Measurements from ENCODE around the gene UPF3B.
"Not testable (repeated sequence)": the region's sequence is repeated elsewhere in the genome, so short reads cannot be mapped to it uniquely, and the experiment has no call there.

UPF3B gene

GRCh38 chrX:119852382-119853353 lies at the start of gene UPF3B:
Gene UPF3B (minus strand): TSS chrX:119852963. CDS start chrX:119852928, 35 bp downstream.
- peak; percentile 74 to 85 for DNase-seq (ENCODE audit: low read depth in 1 of 2, low spot score in 1 of 2)

GRCh38 chrX:119900976-119901375 lies 48.2 kb upstream of the UPF3B start:
- DNase-seq (ENCODE audit: low read depth in 1 of 2, low spot score in 1 of 2) = no peak

- DNase-seq (ENCODE audit: low read depth in 1 of 2, low spot score in 1 of 2) = no peak
Measured at GRCh38 chrX:119899125-119899524, 46.4 kb upstream of the UPF3B start.

GRCh38 chrX:119895843-119896326 lies 43.1 kb upstream of the UPF3B start, which contains the start of gene AKAP14:
Gene AKAP14 (plus strand): TSS chrX:119895893. CDS start chrX:119903224, 7,331 bp downstream.
- DNase-seq (ENCODE audit: low read depth in 1 of 2, low spot score in 1 of 2) = no peak

- not testable (repeated sequence) for DNase-seq (ENCODE audit: low read depth in 1 of 2, low spot score in 1 of 2)
Measured at GRCh38 chrX:119891961-119892692, 39.4 kb upstream of the UPF3B start.

GRCh38 chrX:119890626-119891025 lies 37.9 kb upstream of the UPF3B start:
- not testable (repeated sequence) for DNase-seq (ENCODE audit: low read depth in 1 of 2, low spot score in 1 of 2)

GRCh38 chrX:119887721-119888425 lies 35.1 kb upstream of the UPF3B start:
- peak in 1 of 2 donors; percentile 12 for DNase-seq (ENCODE audit: low read depth in 1 of 2, low spot score in 1 of 2)

GRCh38 chrX:119885554-119886428 lies 33.0 kb upstream of the UPF3B start:
- no peak for DNase-seq (ENCODE audit: low read depth in 1 of 2, low spot score in 1 of 2)

- no peak for DNase-seq (ENCODE audit: low read depth in 1 of 2, low spot score in 1 of 2)
Measured at GRCh38 chrX:119880552-119881437, 28.0 kb upstream of the UPF3B start.

GRCh38 chrX:119880076-119880475 lies 27.3 kb upstream of the UPF3B start:
- DNase-seq (ENCODE audit: low read depth in 1 of 2, low spot score in 1 of 2) = no peak

- DNase-seq (ENCODE audit: low read depth in 1 of 2, low spot score in 1 of 2) = no peak
Measured at GRCh38 chrX:119878740-119879139, 26.0 kb upstream of the UPF3B start.

GRCh38 chrX:119871599-119872395 lies 19.0 kb upstream of the UPF3B start, which contains the start of the genes NDUFA1 and RNF113A:
Gene NDUFA1 (plus strand): TSS chrX:119871832. CDS start chrX:119871912, 80 bp downstream.
Gene RNF113A (minus strand): TSS chrX:119871733. CDS start chrX:119871613, 120 bp downstream.
- peak; percentile 61 to 76 for DNase-seq (ENCODE audit: low read depth in 1 of 2, low spot score in 1 of 2)

- DNase-seq (ENCODE audit: low read depth in 1 of 2, low spot score in 1 of 2) = no peak
Measured at GRCh38 chrX:119871245-119871598, 18.5 kb upstream of the UPF3B start.

- DNase-seq (ENCODE audit: low read depth in 1 of 2, low spot score in 1 of 2) = no peak
Measured at GRCh38 chrX:119870626-119871131, 17.9 kb upstream of the UPF3B start.

GRCh38 chrX:119853444-119853843 lies 681 bp upstream of the UPF3B start:
- no peak for DNase-seq (ENCODE audit: low read depth in 1 of 2, low spot score in 1 of 2)

- DNase-seq (ENCODE audit: low read depth in 1 of 2, low spot score in 1 of 2) = no peak
Measured at GRCh38 chrX:119833905-119834304, 18.9 kb downstream of the UPF3B start.

- no peak for DNase-seq (ENCODE audit: low read depth in 1 of 2, low spot score in 1 of 2)
Measured at GRCh38 chrX:119828446-119828845, 24.3 kb downstream of the UPF3B start.

- no peak for DNase-seq (ENCODE audit: low read depth in 1 of 2, low spot score in 1 of 2)
Measured at GRCh38 chrX:119826399-119826959, 26.3 kb downstream of the UPF3B start.
